Liver (tissue), 9 donors: ENCODE data around the gene MEG3. TPM values are rescaled to one million over a fixed set of nuclear protein-coding genes. Genes with fewer than 3 reads are reported as not detected.

Experiments
- DNase-seq: peaks from one replicate; pipeline ENCODE4 v3.0.0-alpha.2; 2017; ENCODE audit warnings: low spot score
- H3K27ac ChIP-seq, 2 donors: one replicate each; pipeline ENCODE4 v1.7.0; 2013; ENCODE audit warnings: inconsistent platforms in 2 of 2, low read length in 2 of 2, control low read depth in 1 of 2, low read depth in 1 of 2, mild to moderate bottlenecking in 1 of 2
- H3K27me3 ChIP-seq, 4 donors: one replicate each; pipeline versions ENCODE4 v1.6.1 to v1.7.0; 2013; ENCODE audit warnings: low read length in 3 of 4, inconsistent platforms in 1 of 4, mild to moderate bottlenecking in 1 of 4, moderate library complexity in 1 of 4; ENCODE audit not compliant: control insufficient read depth in 4 of 4, insufficient read depth in 4 of 4
- H3K36me3 ChIP-seq, 4 donors: one replicate each; pipeline versions ENCODE4 v1.6.1 to v1.7.0; 2013; ENCODE audit warnings: low read length in 3 of 4, mild to moderate bottlenecking in 3 of 4, low read depth in 1 of 4, moderate library complexity in 1 of 4; ENCODE audit not compliant: control insufficient read depth in 4 of 4, insufficient read depth in 3 of 4
- H3K4me1 ChIP-seq, 4 donors: one replicate each; pipeline versions ENCODE4 v1.6.1 to v1.7.0; 2013; ENCODE audit warnings: low read length in 3 of 4, mild to moderate bottlenecking in 3 of 4, moderate library complexity in 1 of 4; ENCODE audit not compliant: control insufficient read depth in 4 of 4, insufficient read depth in 4 of 4
- H3K4me3 ChIP-seq, 3 donors: one replicate each; pipeline versions ENCODE4 v1.6.1 to v1.7.0; 2013; ENCODE audit warnings: low read length in 3 of 3, control low read depth in 1 of 3, low read depth in 1 of 3, mild to moderate bottlenecking in 1 of 3
- H3K9ac ChIP-seq, 2 donors: one replicate each; pipeline ENCODE4 v1.7.0; 2013; ENCODE audit warnings: low read length in 2 of 2, mild to moderate bottlenecking in 2 of 2, moderate library complexity in 2 of 2, control low read depth in 1 of 2, low read depth in 1 of 2
- H3K9me3 ChIP-seq, 4 donors: one replicate each; pipeline versions ENCODE4 v1.6.1 to v1.7.0; 2013; ENCODE audit warnings: low read length in 3 of 4; ENCODE audit not compliant: control insufficient read depth in 4 of 4
- FOXA1 ChIP-seq: IDR thresholded peaks from 2 replicates; pipeline ENCODE4 v1.6.1; 2016; ENCODE audit warnings: antibody characterized with exemption
- FOXA2 ChIP-seq: IDR thresholded peaks from 2 replicates; pipeline ENCODE4 v1.6.1; 2016; ENCODE audit warnings: antibody characterized with exemption
- HNF4A ChIP-seq, 2 donors: conservative IDR thresholded peaks; 2 replicates each; pipeline ENCODE4 v1.6.1; 2016; ENCODE audit warnings: antibody characterized with exemption in 2 of 2, mild to moderate bottlenecking in 2 of 2
- HNF4G ChIP-seq: IDR thresholded peaks from 2 replicates; pipeline ENCODE4 v1.6.1; 2016; ENCODE audit warnings: antibody characterized with exemption
- JUND ChIP-seq, 2 donors: IDR thresholded peaks; 2 replicates each; pipeline ENCODE4 v1.6.1; 2016; ENCODE audit warnings: antibody characterized with exemption in 2 of 2
- REST ChIP-seq: IDR thresholded peaks from 2 replicates; pipeline ENCODE4 v1.6.1; 2016; ENCODE audit warnings: antibody characterized with exemption, mild to moderate bottlenecking
- RXRA ChIP-seq, 2 donors: IDR thresholded peaks; 2 replicates each; pipeline ENCODE4 v1.6.1; 2017 to 2018; ENCODE audit warnings: antibody characterized with exemption in 2 of 2, mild to moderate bottlenecking in 1 of 2
- SP1 ChIP-seq: IDR thresholded peaks from 2 replicates; pipeline ENCODE4 v1.6.1; 2018; ENCODE audit warnings: antibody characterized with exemption, mild to moderate bottlenecking
- YY1 ChIP-seq: IDR thresholded peaks from 2 replicates; pipeline ENCODE4 v1.6.1; 2016; ENCODE audit warnings: antibody characterized with exemption, mild to moderate bottlenecking
- WGBS: extraction: QIAGEN DNeasy Blood & Tissue Kit; methylation state at CpG from one replicate; pipeline ENCODE4 v1.1.7; 2013; 5-methylcytosine and 5-hydroxymethylcytosine counted together
- polyA plus RNA-seq, 2 donors: library from polyadenylated mRNA; stranded (reverse) in 1 of 2; unstranded in 1 of 2; fragments of 200-250 nt in 1 of 2; fragments of >200 nt in 1 of 2; fragmentation: Nextera tagmentation in 1 of 2; extraction: Ambion mirVana in 1 of 2; gene quantifications; one replicate each; pipeline versions ENCODE4 v1.2.1 to v1.2.3, GENCODE V29; 2013 to 2015
- total RNA-seq, 2 donors: library from RNA; depleted of rRNA; stranded (reverse); fragments of >200 nt; gene quantifications; one replicate each; pipeline ENCODE4 v1.2.3, GENCODE V29; 2014
- TF ChIP-seq, protein P1 (sequence below): IDR thresholded peaks from 2 replicates; pipeline ENCODE4 v1.6.1; 2016; ENCODE audit warnings: antibody characterized with exemption
- TF ChIP-seq, protein P2 (sequence below): IDR thresholded peaks from 2 replicates; pipeline ENCODE4 v1.6.1; 2016; ENCODE audit warnings: antibody characterized with exemption
- TF ChIP-seq, protein P3 (sequence below): fragments of 150-350 bp; IDR thresholded peaks from 2 replicates; pipeline ENCODE4 v1.5.1; 2017; ENCODE audit warnings: improper control_type of control experiment, low read depth, low read length; ENCODE audit not compliant: missing input control
- TF ChIP-seq, protein P4 (sequence below): IDR thresholded peaks from 2 replicates; pipeline ENCODE4 v1.6.1; 2016; ENCODE audit warnings: antibody characterized with exemption
- donor health status: healthy.
- donor health status: healthy.
- donor health status: healthy.
- donor health status: healthy.
- donor health status: healthy.

MEG3 gene
- total and polyA plus RNA-seq, 4 donors: 12.3 to 485 (median 23.1) TPM

DNA sequence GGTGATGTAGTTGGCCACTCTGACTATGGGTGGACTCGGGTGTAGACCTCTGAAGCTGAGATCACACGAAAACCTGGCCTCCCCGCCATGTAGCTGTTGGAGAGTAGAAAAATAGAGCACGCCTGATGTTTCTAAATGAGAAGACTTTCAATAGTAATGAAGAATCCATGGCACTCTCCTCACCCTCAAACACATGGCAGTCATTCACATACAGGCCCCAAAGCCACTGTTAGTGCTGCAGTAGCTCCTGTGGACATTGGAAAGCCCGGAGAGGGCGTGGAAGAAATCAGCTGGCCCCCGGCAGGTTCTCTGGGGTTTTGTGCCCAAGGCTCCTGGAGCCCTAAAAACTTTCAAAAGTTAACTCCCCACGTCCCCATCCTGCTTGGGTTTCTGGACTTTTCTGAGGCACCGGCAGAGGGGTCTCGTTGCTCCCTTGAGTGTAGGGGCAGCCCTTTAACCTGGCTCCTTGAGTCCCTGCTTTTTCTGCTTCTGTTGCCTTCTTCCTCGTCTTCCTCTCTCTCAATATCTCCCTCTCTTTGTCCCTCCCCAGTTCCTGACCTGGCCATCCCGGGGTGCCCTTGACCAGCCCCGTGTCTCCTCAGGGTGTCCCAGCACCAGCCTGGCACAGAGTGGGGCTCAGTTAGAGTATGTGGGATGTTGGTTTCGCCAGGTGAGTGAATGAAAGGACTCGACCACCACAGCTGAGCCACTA is 8.3 kb downstream of the MEG3 start:
- no peaks in the 10 kb centered on the region for H3K27me3 ChIP-seq
- H3K36me3 ChIP-seq: no peaks in the 10 kb centered on the region
- H3K4me3 ChIP-seq: no peak overlapping the region
- H3K4me1 ChIP-seq: no peaks in the 10 kb centered on the region
- WGBS: 84% methylated on average over 15 of the region's 15 CpGs
- no peak for DNase-seq
- H3K9ac ChIP-seq: no peak overlapping the region
- TF ChIP-seq RXRA (IDR thresholded peaks at IDR 0.05) (no peak), FOXA2 (no peak), FOXA1 (no peak), SP1 (no peak), YY1 (no peak), JUND (IDR thresholded peaks at IDR 0.05) (no peak), HNF4G (no peak), HNF4A (conservative IDR thresholded peaks at IDR 0.05) (no peak)
- TF ChIP-seq, protein P1, sequence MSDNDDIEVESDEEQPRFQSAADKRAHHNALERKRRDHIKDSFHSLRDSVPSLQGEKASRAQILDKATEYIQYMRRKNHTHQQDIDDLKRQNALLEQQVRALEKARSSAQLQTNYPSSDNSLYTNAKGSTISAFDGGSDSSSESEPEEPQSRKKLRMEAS: no peak
- TF ChIP-seq, protein P2, sequence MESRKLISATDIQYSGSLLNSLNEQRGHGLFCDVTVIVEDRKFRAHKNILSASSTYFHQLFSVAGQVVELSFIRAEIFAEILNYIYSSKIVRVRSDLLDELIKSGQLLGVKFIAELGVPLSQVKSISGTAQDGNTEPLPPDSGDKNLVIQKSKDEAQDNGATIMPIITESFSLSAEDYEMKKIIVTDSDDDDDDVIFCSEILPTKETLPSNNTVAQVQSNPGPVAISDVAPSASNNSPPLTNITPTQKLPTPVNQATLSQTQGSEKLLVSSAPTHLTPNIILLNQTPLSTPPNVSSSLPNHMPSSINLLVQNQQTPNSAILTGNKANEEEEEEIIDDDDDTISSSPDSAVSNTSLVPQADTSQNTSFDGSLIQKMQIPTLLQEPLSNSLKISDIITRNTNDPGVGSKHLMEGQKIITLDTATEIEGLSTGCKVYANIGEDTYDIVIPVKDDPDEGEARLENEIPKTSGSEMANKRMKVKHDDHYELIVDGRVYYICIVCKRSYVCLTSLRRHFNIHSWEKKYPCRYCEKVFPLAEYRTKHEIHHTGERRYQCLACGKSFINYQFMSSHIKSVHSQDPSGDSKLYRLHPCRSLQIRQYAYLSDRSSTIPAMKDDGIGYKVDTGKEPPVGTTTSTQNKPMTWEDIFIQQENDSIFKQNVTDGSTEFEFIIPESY: no peak
- TF ChIP-seq, protein P3, sequence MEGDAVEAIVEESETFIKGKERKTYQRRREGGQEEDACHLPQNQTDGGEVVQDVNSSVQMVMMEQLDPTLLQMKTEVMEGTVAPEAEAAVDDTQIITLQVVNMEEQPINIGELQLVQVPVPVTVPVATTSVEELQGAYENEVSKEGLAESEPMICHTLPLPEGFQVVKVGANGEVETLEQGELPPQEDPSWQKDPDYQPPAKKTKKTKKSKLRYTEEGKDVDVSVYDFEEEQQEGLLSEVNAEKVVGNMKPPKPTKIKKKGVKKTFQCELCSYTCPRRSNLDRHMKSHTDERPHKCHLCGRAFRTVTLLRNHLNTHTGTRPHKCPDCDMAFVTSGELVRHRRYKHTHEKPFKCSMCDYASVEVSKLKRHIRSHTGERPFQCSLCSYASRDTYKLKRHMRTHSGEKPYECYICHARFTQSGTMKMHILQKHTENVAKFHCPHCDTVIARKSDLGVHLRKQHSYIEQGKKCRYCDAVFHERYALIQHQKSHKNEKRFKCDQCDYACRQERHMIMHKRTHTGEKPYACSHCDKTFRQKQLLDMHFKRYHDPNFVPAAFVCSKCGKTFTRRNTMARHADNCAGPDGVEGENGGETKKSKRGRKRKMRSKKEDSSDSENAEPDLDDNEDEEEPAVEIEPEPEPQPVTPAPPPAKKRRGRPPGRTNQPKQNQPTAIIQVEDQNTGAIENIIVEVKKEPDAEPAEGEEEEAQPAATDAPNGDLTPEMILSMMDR: no peak
- TF ChIP-seq, protein P4, sequence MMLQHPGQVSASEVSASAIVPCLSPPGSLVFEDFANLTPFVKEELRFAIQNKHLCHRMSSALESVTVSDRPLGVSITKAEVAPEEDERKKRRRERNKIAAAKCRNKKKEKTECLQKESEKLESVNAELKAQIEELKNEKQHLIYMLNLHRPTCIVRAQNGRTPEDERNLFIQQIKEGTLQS: no peak
- no peak overlapping the region for H3K27ac ChIP-seq
- no peaks in the 10 kb centered on the region for H3K9me3 ChIP-seq

DNA sequence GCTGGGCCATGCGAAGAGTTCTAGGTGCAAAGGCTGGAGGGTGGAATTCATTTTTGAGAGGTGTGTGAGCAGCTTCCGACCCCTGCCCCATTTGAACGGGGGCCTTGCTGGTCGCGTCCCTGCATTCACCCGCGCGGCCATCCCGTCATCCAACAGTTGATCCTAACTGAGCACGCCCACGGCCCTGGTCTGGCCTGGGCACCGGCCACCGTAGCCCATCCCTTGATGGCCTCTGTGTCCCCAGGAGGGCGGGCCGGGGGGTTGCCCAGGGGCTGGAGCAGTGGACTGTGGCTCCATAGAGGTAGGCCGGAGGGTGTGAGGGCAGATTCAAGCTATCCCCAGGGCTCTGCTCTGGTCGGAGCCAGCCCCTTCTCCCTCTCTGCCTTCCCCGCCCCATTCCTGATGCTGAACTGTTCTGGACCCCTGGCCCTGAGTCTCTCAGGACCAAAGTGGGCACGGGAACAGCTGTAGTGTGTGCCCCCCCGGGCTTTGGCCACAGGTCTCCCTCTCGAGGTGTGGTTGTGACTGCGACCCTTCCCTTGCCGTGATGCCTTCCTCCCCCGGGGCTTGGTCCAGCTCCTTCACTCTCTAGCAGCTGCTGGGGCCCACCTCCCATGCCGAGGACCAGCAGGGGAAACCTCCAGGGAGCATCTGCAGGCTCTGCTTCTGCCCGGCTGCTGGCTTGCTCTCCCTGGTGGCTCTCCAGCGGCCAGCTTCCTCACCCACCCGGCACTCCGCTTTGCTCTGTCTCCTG is 9.1 kb downstream of the MEG3 start:
- no peak overlapping the region for H3K4me3 ChIP-seq
- H3K4me1 ChIP-seq: no peaks in the 10 kb centered on the region
- no peak for DNase-seq
- TF ChIP-seq RXRA (IDR thresholded peaks at IDR 0.05): no peak
- no peak for TF ChIP-seq FOXA1
- no peak for TF ChIP-seq JUND (IDR thresholded peaks at IDR 0.05)
- TF ChIP-seq, protein P3: no peak
- no peak for TF ChIP-seq REST
- TF ChIP-seq YY1: no peak
- H3K9ac ChIP-seq: no peak overlapping the region
- WGBS: 78% methylated on average over 29 of the region's 29 CpGs
- no peaks in the 10 kb centered on the region for H3K36me3 ChIP-seq
- no peaks in the 10 kb centered on the region for H3K9me3 ChIP-seq
- no peak overlapping the region for H3K27ac ChIP-seq
- no peaks in the 10 kb centered on the region for H3K27me3 ChIP-seq
